ENCODE data around the gene IL1R2. TPM values are rescaled to one million over a fixed set of nuclear protein-coding genes. Genes with fewer than 3 reads are reported as not detected.

Gene IL1R2
- total and polyA plus RNA-seq, 2 of the 8 experiments (the other 6 are each of a cell fraction or from before 2014, with no cell fraction given), result 0.06 TPM; not detected in 1

DNA sequence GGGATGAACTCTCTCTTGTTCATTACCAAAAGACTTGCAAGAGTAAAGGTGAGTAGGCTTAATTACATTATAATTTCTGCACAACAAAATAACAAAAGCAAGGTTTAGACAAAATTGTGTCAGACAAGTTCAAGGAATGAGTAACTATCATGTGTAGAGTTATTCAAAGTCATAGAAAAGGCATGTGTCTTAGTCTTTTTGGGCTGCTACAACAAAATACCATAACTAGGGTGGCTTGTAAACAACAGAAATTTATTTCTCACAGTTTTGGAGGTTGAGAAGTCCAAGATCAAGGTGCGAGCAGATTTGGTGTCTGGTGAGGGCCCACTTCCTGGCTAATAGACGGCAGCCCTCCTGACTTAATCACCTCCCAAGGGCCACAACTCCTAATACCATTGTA lies 37.6 kb downstream of the IL1R2 start:
- no peak overlapping the region for H3K4me2 ChIP-seq (ENCODE audit: insufficient read depth in 1 of 2, low read depth in 2 of 2, low read length in 2 of 2)
- H2BK5ac ChIP-seq (ENCODE audit: low read depth, low read length), result no peak overlapping the region
- no peak overlapping the region for H3K4me3 ChIP-seq (ENCODE audit: extremely low read depth in 1 of 4, insufficient read depth in 2 of 4, low read depth in 3 of 4, low read length in 4 of 4)
- H2BK120ac ChIP-seq (replicated peaks; ENCODE audit: low read depth, low read length), result no peak overlapping the region
- no peak overlapping the region for H2BK12ac ChIP-seq (ENCODE audit: low read depth, low read length)
- CTCF ChIA-PET (ENCODE audit: partially characterized antibody), result interaction anchor here (0.6 to 0.8 kb wide), 2 partner anchors 9 to 97 kb away, joined by 4 read pairs; no protein-coding TSS in a partner anchor
- H2AK5ac ChIP-seq (ENCODE audit: low read depth, low read length), result no peak overlapping the region
- H3K27ac ChIP-seq (ENCODE audit: low read depth, low read length), result no peak overlapping the region
- no peaks in the 10 kb centered on the region for H3K9me3 ChIP-seq (ENCODE audit: insufficient read depth in 2 of 2, low read depth in 1 of 2, low read length in 1 of 2)
- no peak overlapping the region for H3K18ac ChIP-seq (ENCODE audit: extremely low read depth, low read length)
- no peaks in the 10 kb centered on the region for H3K79me1 ChIP-seq (ENCODE audit: low read depth, low read length)
- no peak overlapping the region for H4K8ac ChIP-seq (ENCODE audit: extremely low read depth, insufficient read depth, low read length)
- no peak overlapping the region for H3K4ac ChIP-seq (replicated peaks; ENCODE audit: insufficient read length, low read depth, low read length)
- DNase-seq (ENCODE audit: low read depth in 1 of 2, low spot score in 2 of 2) (no peak), FAIRE-seq (no peak)
- no peak overlapping the region for H3K56ac ChIP-seq (replicated peaks; ENCODE audit: insufficient read length, low read depth, low read length)
- TF ChIP-seq NANOG (IDR thresholded peaks at IDR 0.05; ENCODE audit: insufficient read depth, low read depth, low read length, poor library complexity, severe bottlenecking), result no peak
- no peak for TF ChIP-seq GTF2F1 (IDR thresholded peaks at IDR 0.05; ENCODE audit: borderline replicate concordance, low read depth, low read length)
- TF ChIP-seq, protein P1, sequence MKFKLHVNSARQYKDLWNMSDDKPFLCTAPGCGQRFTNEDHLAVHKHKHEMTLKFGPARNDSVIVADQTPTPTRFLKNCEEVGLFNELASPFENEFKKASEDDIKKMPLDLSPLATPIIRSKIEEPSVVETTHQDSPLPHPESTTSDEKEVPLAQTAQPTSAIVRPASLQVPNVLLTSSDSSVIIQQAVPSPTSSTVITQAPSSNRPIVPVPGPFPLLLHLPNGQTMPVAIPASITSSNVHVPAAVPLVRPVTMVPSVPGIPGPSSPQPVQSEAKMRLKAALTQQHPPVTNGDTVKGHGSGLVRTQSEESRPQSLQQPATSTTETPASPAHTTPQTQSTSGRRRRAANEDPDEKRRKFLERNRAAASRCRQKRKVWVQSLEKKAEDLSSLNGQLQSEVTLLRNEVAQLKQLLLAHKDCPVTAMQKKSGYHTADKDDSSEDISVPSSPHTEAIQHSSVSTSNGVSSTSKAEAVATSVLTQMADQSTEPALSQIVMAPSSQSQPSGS (IDR thresholded peaks at IDR 0.05; ENCODE audit: low read length), result no peak
- TF ChIP-seq GABPA (IDR thresholded peaks at IDR 0.05; ENCODE audit: borderline replicate concordance, insufficient read depth, low read length), result no peak
- no peak for TF ChIP-seq SP4 (IDR thresholded peaks at IDR 0.05; ENCODE audit: low read length)
- no peak for TF ChIP-seq HDAC6 (IDR thresholded peaks at IDR 0.05; ENCODE audit: low read depth, low read length)
- no peaks in the 10 kb centered on the region for H3K79me2 ChIP-seq (ENCODE audit: control insufficient read depth in 1 of 2, insufficient read depth in 2 of 2, low read length in 2 of 2)
- no peaks in the 10 kb centered on the region for H3K4me1 ChIP-seq (replicated peaks in 1 of 4; ENCODE audit: control insufficient read depth in 3 of 4, insufficient read depth in 4 of 4, low read length in 3 of 4)
- 74% methylated on average over 2 of the region's 2 CpGs; no CpG with 5 or more reads in 1 of the 2 experiments for WGBS, 2 experiments (ENCODE audit: extremely low coverage in 1 of 2, insufficient coverage in 1 of 2, insufficient read length in 1 of 2, insufficient replicate concordance in 2 of 2, low coverage in 1 of 2, low lambda C conversion rate in 2 of 2, missing lambda C conversion rate in 1 of 2)
- H3K9ac ChIP-seq (replicated peaks in 1 of 4; ENCODE audit: extremely low read depth in 1 of 4, low read depth in 3 of 4, low read length in 3 of 4), result no peak overlapping the region
- H3K27me3 ChIP-seq (replicated peaks in 1 of 4; ENCODE audit: control insufficient read depth in 3 of 4, extremely low read depth in 1 of 4, insufficient read depth in 3 of 4, low read length in 3 of 4), result no peaks in the 10 kb centered on the region
- no peak overlapping the region for H2BK20ac ChIP-seq (ENCODE audit: low read length)
- H4K5ac ChIP-seq (ENCODE audit: insufficient read length, low read depth, low read length), result no peak overlapping the region
- no peak overlapping the region for H3K14ac ChIP-seq (ENCODE audit: insufficient read length)
- H4K91ac ChIP-seq (replicated peaks; ENCODE audit: insufficient read length, low read length), result no peak overlapping the region
- no peak overlapping the region for H2AFZ ChIP-seq (ENCODE audit: low read length)
- H3K23ac ChIP-seq (ENCODE audit: insufficient read length), result no peak overlapping the region
- no peak overlapping the region for H2BK15ac ChIP-seq (ENCODE audit: low read length)
- H3K23me2 ChIP-seq (ENCODE audit: low read depth, low read length), result no peaks in the 10 kb centered on the region
- POLR2A ChIA-PET (ENCODE audit: partially characterized antibody), result no interaction called here
- no peaks in the 10 kb centered on the region for H4K20me1 ChIP-seq (replicated peaks in 1 of 2; ENCODE audit: control insufficient read depth in 1 of 2, insufficient read depth in 2 of 2, low read length in 2 of 2)
- H3K36me3 ChIP-seq (ENCODE audit: control insufficient read depth in 2 of 4, insufficient read depth in 4 of 4, low read length in 3 of 4), result no peaks in the 10 kb centered on the region
